ENCODE data around the gene CSTPP1.
"Not testable (repeated sequence)": the region's sequence is repeated elsewhere in the genome, so short reads cannot be mapped to it uniquely, and the experiment has no call there.

DNA sequence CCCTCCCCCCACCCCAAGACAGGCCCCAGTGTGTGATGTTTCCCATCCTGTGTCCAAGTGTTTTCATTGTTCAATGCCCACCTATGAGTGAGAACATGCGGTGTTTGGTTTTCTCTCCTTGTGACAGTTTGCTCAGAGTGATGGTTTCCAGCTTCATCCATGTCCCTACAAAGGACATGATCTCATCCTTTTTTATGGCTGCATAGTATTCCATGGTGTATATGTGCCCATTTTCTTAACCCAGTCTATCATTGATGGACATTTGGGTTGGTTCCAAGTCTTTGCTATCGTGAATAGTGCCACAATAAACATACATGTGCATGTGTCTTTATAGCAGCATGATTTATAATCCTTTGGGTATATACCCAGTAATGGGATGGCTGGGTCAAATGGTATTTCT lies 55.8 kb downstream of the CSTPP1 start:
- TF ChIP-seq, protein P1, sequence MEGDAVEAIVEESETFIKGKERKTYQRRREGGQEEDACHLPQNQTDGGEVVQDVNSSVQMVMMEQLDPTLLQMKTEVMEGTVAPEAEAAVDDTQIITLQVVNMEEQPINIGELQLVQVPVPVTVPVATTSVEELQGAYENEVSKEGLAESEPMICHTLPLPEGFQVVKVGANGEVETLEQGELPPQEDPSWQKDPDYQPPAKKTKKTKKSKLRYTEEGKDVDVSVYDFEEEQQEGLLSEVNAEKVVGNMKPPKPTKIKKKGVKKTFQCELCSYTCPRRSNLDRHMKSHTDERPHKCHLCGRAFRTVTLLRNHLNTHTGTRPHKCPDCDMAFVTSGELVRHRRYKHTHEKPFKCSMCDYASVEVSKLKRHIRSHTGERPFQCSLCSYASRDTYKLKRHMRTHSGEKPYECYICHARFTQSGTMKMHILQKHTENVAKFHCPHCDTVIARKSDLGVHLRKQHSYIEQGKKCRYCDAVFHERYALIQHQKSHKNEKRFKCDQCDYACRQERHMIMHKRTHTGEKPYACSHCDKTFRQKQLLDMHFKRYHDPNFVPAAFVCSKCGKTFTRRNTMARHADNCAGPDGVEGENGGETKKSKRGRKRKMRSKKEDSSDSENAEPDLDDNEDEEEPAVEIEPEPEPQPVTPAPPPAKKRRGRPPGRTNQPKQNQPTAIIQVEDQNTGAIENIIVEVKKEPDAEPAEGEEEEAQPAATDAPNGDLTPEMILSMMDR (IDR thresholded peaks at IDR 0.05), result not testable (repeated sequence)
- TF ChIP-seq POLR2A (IDR thresholded peaks at IDR 0.05), result not testable (repeated sequence)

Measured in stomach (tissue), 4 donors.